HepG2 (cell line): ENCODE data around the gene SLCO4A1. TPM values are rescaled to one million over a fixed set of nuclear protein-coding genes. Genes with fewer than 3 reads are reported as not detected.

Experiments
- DZIP1 ChIP-seq: sonication (generic); formaldehyde crosslinking; IDR thresholded peaks from 2 replicates; pipeline ENCODE4 v1.5.0; 2020; ENCODE audit warnings: mild to moderate bottlenecking, missing genetic modification reagents
- FLYWCH1 ChIP-seq: sonication (generic); formaldehyde crosslinking; IDR thresholded peaks from 2 replicates; pipeline ENCODE4 v1.8.1; 2023; ENCODE audit warnings: mild to moderate bottlenecking, missing genetic modification reagents
- HNRNPH1 ChIP-seq: fragments of 200-400 bp; formaldehyde crosslinking; optimal IDR thresholded peaks from 2 replicates; pipeline ENCODE3; 2017; ENCODE audit warnings: mild to moderate bottlenecking, low read depth, low read length
- PAX8 ChIP-seq: sonication (generic); formaldehyde crosslinking; IDR thresholded peaks from 2 replicates; pipeline ENCODE4 v1.8.0; 2022; ENCODE audit warnings: mild to moderate bottlenecking, missing genetic modification reagents, borderline replicate concordance
- RBAK ChIP-seq: sonication (generic); formaldehyde crosslinking; IDR thresholded peaks from 2 replicates; pipeline ENCODE4 v1.5.1; 2020; ENCODE audit warnings: mild to moderate bottlenecking, missing genetic modification reagents
- RXRA ChIP-seq: sonication (generic); formaldehyde crosslinking; IDR thresholded peaks from 2 replicates; pipeline ENCODE4 v1.5.1; 2020; ENCODE audit warnings: missing genetic modification reagents
- TGIF2 ChIP-seq: IDR thresholded peaks from 2 replicates; pipeline ENCODE4 v1.6.1; 2016; ENCODE audit warnings: control low read depth, missing compliant biosample characterization
- ZBTB20 ChIP-seq: sonication (generic); formaldehyde crosslinking; IDR thresholded peaks from 2 replicates; pipeline ENCODE4 v1.8.1; 2023; ENCODE audit warnings: missing genetic modification reagents, low read depth, mild to moderate bottlenecking, borderline replicate concordance
- ZBTB4 ChIP-seq: sonication (generic); formaldehyde crosslinking; IDR thresholded peaks from 2 replicates; pipeline ENCODE4 v1.4.0; 2020; ENCODE audit warnings: missing genetic modification reagents, mild to moderate bottlenecking, borderline replicate concordance
- ZNF205 ChIP-seq: IDR thresholded peaks from 2 replicates; pipeline ENCODE4 v1.6.1; 2018; ENCODE audit warnings: missing biosample characterization, missing genetic modification reagents
- ZNF318 ChIP-seq: sonication (generic); formaldehyde crosslinking; IDR thresholded peaks from 2 replicates; pipeline ENCODE4 v1.4.0; 2020; ENCODE audit warnings: mild to moderate bottlenecking, missing genetic modification reagents
- ZNF567 ChIP-seq: sonication (generic); formaldehyde crosslinking; IDR thresholded peaks from 2 replicates; pipeline ENCODE4 v1.8.1; 2023; ENCODE audit warnings: mild to moderate bottlenecking, missing genetic modification reagents, borderline replicate concordance
- ZNF878 ChIP-seq: sonication (generic); formaldehyde crosslinking; IDR thresholded peaks from 2 replicates; pipeline ENCODE4 v1.8.1; 2023; ENCODE audit warnings: mild to moderate bottlenecking, missing genetic modification reagents, moderate library complexity
- polyA plus RNA-seq, 8 experiments: library from polyadenylated mRNA; depleted of rRNA in 3 of 8; stranded (reverse) in 7 of 8; unstranded in 1 of 8; fragments of >200 nt; fragmentation: Illumina TruSeq in 4 of 8; extraction: Trizol in 4 of 8; gene quantifications; 2 replicates each; pipeline versions ENCODE4 v1.2.1 to v1.2.3, GENCODE V29; 2011 to 2016; ENCODE audit warnings: low read depth in 4 of 8, missing spikeins in 1 of 8, mixed read lengths in 1 of 8; ENCODE audit not compliant: insufficient read depth in 1 of 8
- total RNA-seq, 5 experiments: library from RNA; depleted of rRNA; stranded (reverse); fragments of >200 nt; fragmentation: Illumina TruSeq; extraction: Trizol; gene quantifications; 2 replicates each; pipeline ENCODE4 v1.2.3, GENCODE V29; 2016; ENCODE audit warnings: low read depth in 1 of 5

SLCO4A1 gene
- total and polyA plus RNA-seq, 2 of the 13 experiments (the other 11 are each of a cell fraction or from before 2014, with no cell fraction given), result 55.5 to 112 TPM

- TF ChIP-seq ZNF318 (CRISPR knock-in tag) (0 out of 2 replicates have a peak, but pooled peaks have one; percentile 87), ZBTB20 (CRISPR knock-in tag) (peak; percentile 95), RXRA (CRISPR knock-in tag) (peak; percentile 85; the same call in 1 of the 2 replicates), ZNF205 (CRISPR knock-in tag) (no peak; the same call in 1 of the 2 replicates), HNRNPH1 (no peak), RBAK (CRISPR knock-in tag) (peak; percentile 76; the same call in 1 of the 2 replicates), TGIF2 (CRISPR knock-in tag) (peak; percentile 74), PAX8 (CRISPR knock-in tag) (peak; percentile 75; the same call in 1 of the 2 replicates), ZBTB4 (CRISPR knock-in tag) (peak; percentile 67; the same call in 1 of the 2 replicates), ZNF878 (CRISPR knock-in tag) (no peak; the same call in 1 of the 2 replicates), ZNF567 (CRISPR knock-in tag) (peak; percentile 15; the same call in 1 of the 2 replicates), DZIP1 (CRISPR knock-in tag) (no peak), FLYWCH1 (no peak)
These were observed 18.6 kb upstream of the SLCO4A1 start (continued) for GRCh38 chr20:62623488-62624324.
